GM19328 (cell line): ENCODE measurements around the gene FMR1.
A peak's percentile ranks its signal among the peaks of the same experiment; 100 is the strongest.

Experiments used
- ATAC-seq: cut with Tn5 transposase; IDR thresholded peaks from one replicate; pipeline ENCODE4 v1.9.1; 2021; ENCODE audit warnings: mild to moderate bottlenecking, moderate library complexity; ENCODE audit not compliant: unreplicated experiment

FMR1 gene

GRCh38 chrX:147914591-147914990 lies 2.9 kb downstream of the FMR1 start:
- ATAC-seq = no peak

GRCh38 chrX:147916375-147916968 lies 4.8 kb downstream of the FMR1 start:
- ATAC-seq = no peak

- ATAC-seq = peak; percentile 67
Observed at GRCh38 chrX:147917700-147918695, 6.3 kb downstream of the FMR1 start.

- no peak for ATAC-seq
Observed at GRCh38 chrX:147920161-147920666, 8.5 kb downstream of the FMR1 start.

- no peak for ATAC-seq
Observed at GRCh38 chrX:147923605-147924004, 11.9 kb downstream of the FMR1 start.

GRCh38 chrX:147927256-147927655 lies 15.5 kb downstream of the FMR1 start:
- no peak for ATAC-seq

- ATAC-seq = no peak
Observed at GRCh38 chrX:147933815-147934214, 22.1 kb downstream of the FMR1 start.

- ATAC-seq = no peak
Observed at GRCh38 chrX:147935156-147935758, 23.5 kb downstream of the FMR1 start.

- ATAC-seq = no peak
Observed at GRCh38 chrX:147945286-147945685, 33.6 kb downstream of the FMR1 start.

GRCh38 chrX:147948531-147948930 lies 36.8 kb downstream of the FMR1 start:
- ATAC-seq = no peak

- ATAC-seq = no peak
Observed at GRCh38 chrX:147950352-147950751, 38.6 kb downstream of the FMR1 start.

GRCh38 chrX:147953976-147954375 lies 42.3 kb downstream of the FMR1 start:
- ATAC-seq = no peak

GRCh38 chrX:147957291-147957690 lies 45.6 kb downstream of the FMR1 start:
- ATAC-seq = no peak

- no peak for ATAC-seq
Observed at GRCh38 chrX:147958291-147958690, 46.6 kb downstream of the FMR1 start.

- no peak for ATAC-seq
Observed at GRCh38 chrX:147960722-147961121, 49.0 kb downstream of the FMR1 start.

- ATAC-seq = no peak
Observed at GRCh38 chrX:147962476-147962875, 50.8 kb downstream of the FMR1 start.

- ATAC-seq = no peak
Observed at GRCh38 chrX:147978931-147979330, 67.2 kb downstream of the FMR1 start.

- no peak for ATAC-seq
Observed at GRCh38 chrX:147981038-147981752, 69.5 kb downstream of the FMR1 start, which contains the start of gene FMR1NB. FMR1NB (plus strand) TSS chrX:147981337; CDS start chrX:147981403, 66 bp downstream.
